Adrenal gland (tissue), 5 donors: ENCODE results near the gene NFIB.

Experiments
- CTCF ChIP-seq, 6 experiments: fragments of 450-650 bp in 4 of 6; fragments of 200-600 bp in 2 of 6; sonication (generic) in 1 of 6; IDR thresholded peaks; 1 replicate in 5 of 6; 2 replicates in 1 of 6; pipeline versions ENCODE4 v1.5.1 to v1.8.0; 2016 to 2021; ENCODE audit warnings: antibody characterized with exemption in 6 of 6, mild to moderate bottlenecking in 2 of 6, moderate library complexity in 1 of 6
- POLR2A ChIP-seq, 2 donors: fragments of 450-650 bp; IDR thresholded peaks; one replicate each; pipeline ENCODE4 v1.6.1; 2017; ENCODE audit warnings: antibody characterized with exemption in 2 of 2, mild to moderate bottlenecking in 2 of 2, moderate library complexity in 1 of 2
- donor health status: DM: no; HTN: no; CAD: no.

- no peak for TF ChIP-seq CTCF (IDR thresholded peaks at IDR 0.05)
- TF ChIP-seq POLR2A (IDR thresholded peaks at IDR 0.05): no peak
Measured at GRCh38 chr9:14071484-14071883, 242.5 kb downstream of the NFIB start.
